CD14-positive monocyte (primary cell): ENCODE measurements around the gene ZNF385C. TPM values are rescaled to one million over a fixed set of nuclear protein-coding genes. Genes with fewer than 3 reads are reported as not detected.

Experiments used
- DNase-seq, 3 donors: peaks; one replicate each; pipeline ENCODE4 v3.0.0-alpha.2; 2011 to 2022
- H2AFZ ChIP-seq: 2 replicates; pipeline ENCODE4 v1.6.0; 2012; ENCODE audit warnings: mild to moderate bottlenecking, low read depth, low read length, inconsistent platforms; ENCODE audit not compliant: insufficient read depth, poor library complexity, severe bottlenecking
- H3K27ac ChIP-seq, 2 donors: 1 replicate in 1 of 2; 2 replicates in 1 of 2; pipeline ENCODE4 v1.5.1; 2012 to 2013; ENCODE audit warnings: low read length in 2 of 2, control low read depth in 1 of 2, inconsistent platforms in 1 of 2, low read depth in 1 of 2, mild to moderate bottlenecking in 1 of 2
- H3K27me3 ChIP-seq, 2 donors: one replicate each; pipeline versions ENCODE4 v1.6.0 to v1.6.1; 2011 to 2013; ENCODE audit warnings: low read length in 2 of 2; ENCODE audit not compliant: control insufficient read depth in 2 of 2, insufficient read depth in 2 of 2
- H3K36me3 ChIP-seq, 2 donors: replicated peaks in 1 of 2; 1 replicate in 1 of 2; 2 replicates in 1 of 2; pipeline versions ENCODE4 v1.5.1 to v1.6.1; 2012 to 2013; ENCODE audit warnings: low read length in 2 of 2, control low read depth in 1 of 2, inconsistent platforms in 1 of 2, mild to moderate bottlenecking in 1 of 2; ENCODE audit not compliant: insufficient read depth in 2 of 2, control insufficient read depth in 1 of 2
- H3K4me1 ChIP-seq, 2 donors: 1 replicate in 1 of 2; 2 replicates in 1 of 2; pipeline versions ENCODE4 v1.5.1 to v1.6.1; 2012 to 2013; ENCODE audit warnings: low read length in 2 of 2, control low read depth in 1 of 2, inconsistent platforms in 1 of 2, mild to moderate bottlenecking in 1 of 2, moderate library complexity in 1 of 2; ENCODE audit not compliant: insufficient read depth in 2 of 2, control insufficient read depth in 1 of 2
- H3K4me2 ChIP-seq: replicated peaks from 2 replicates; pipeline ENCODE3; 2012; ENCODE audit warnings: low read length, moderate library complexity, mild to moderate bottlenecking; ENCODE audit not compliant: poor library complexity, severe bottlenecking; ENCODE audit errors: extremely low read depth
- H3K4me3 ChIP-seq, 3 experiments: fragments of 200-600 bp in 1 of 3; sonication (generic) in 1 of 3; replicated peaks in 1 of 3; 1 replicate in 2 of 3; 2 replicates in 1 of 3; pipeline ENCODE4 v1.5.1; 2011 to 2013; ENCODE audit warnings: low read length in 3 of 3, mild to moderate bottlenecking in 3 of 3, control low read depth in 2 of 3, low read depth in 2 of 3, inconsistent platforms in 1 of 3, moderate library complexity in 1 of 3
- H3K79me2 ChIP-seq: 2 replicates; pipeline ENCODE4 v1.6.0; 2012; ENCODE audit warnings: mild to moderate bottlenecking, control low read depth, inconsistent platforms, low read length, moderate library complexity; ENCODE audit not compliant: insufficient read depth
- H3K9ac ChIP-seq: 2 replicates; pipeline ENCODE4 v1.6.0; 2017; ENCODE audit warnings: low read length, mild to moderate bottlenecking; ENCODE audit not compliant: insufficient read depth, poor library complexity, severe bottlenecking
- H3K9me3 ChIP-seq, 2 donors: replicated peaks in 1 of 2; 1 replicate in 1 of 2; 2 replicates in 1 of 2; pipeline versions ENCODE4 v1.5.1 to v1.6.1; 2012 to 2013; ENCODE audit warnings: low read length in 2 of 2, control low read depth in 1 of 2; ENCODE audit not compliant: control insufficient read depth in 1 of 2, insufficient read depth in 1 of 2
- H4K20me1 ChIP-seq: 2 replicates; pipeline ENCODE4 v1.6.0; 2012; ENCODE audit warnings: mild to moderate bottlenecking, low read length, control low read depth, moderate library complexity; ENCODE audit not compliant: insufficient read depth
- H3K27ac Mint-ChIP-seq, 7 donors: one replicate each; pipeline ENCODE4 v1.8.0; 2020; ENCODE audit warnings: mild to moderate bottlenecking in 7 of 7, mixed read lengths in 7 of 7, moderate library complexity in 6 of 7, inconsistent platforms in 2 of 7
- H3K27me3 Mint-ChIP-seq, 3 donors: one replicate each; pipeline ENCODE4 v1.8.0; 2021 to 2022; ENCODE audit warnings: low read depth in 3 of 3, mild to moderate bottlenecking in 3 of 3, mixed read lengths in 3 of 3, moderate library complexity in 3 of 3, inconsistent platforms in 1 of 3
- H3K36me3 Mint-ChIP-seq, 2 donors: one replicate each; pipeline ENCODE4 v1.8.0; 2020; ENCODE audit warnings: mixed read lengths in 2 of 2, inconsistent platforms in 1 of 2, mild to moderate bottlenecking in 1 of 2
- H3K4me1 Mint-ChIP-seq: one replicate; pipeline ENCODE4 v1.8.0; 2020; ENCODE audit warnings: mild to moderate bottlenecking, mixed read lengths
- H3K4me3 Mint-ChIP-seq, 2 donors: one replicate each; pipeline ENCODE4 v1.8.0; 2020; ENCODE audit warnings: mild to moderate bottlenecking in 2 of 2, mixed read lengths in 2 of 2, moderate library complexity in 1 of 2
- H3K9me3 Mint-ChIP-seq, 7 donors: one replicate each; pipeline ENCODE4 v1.8.0; 2020 to 2022; ENCODE audit warnings: mixed read lengths in 7 of 7, mild to moderate bottlenecking in 6 of 7, moderate library complexity in 6 of 7, inconsistent platforms in 2 of 7
- CTCF ChIP-seq: fragments of 200-600 bp; IDR thresholded peaks from one replicate; pipeline ENCODE4 v1.8.0; 2022; ENCODE audit warnings: antibody characterized with exemption, mild to moderate bottlenecking
- WGBS: methylation state at CpG from one replicate; pipeline ENCODE4 v1.1.5; 2013; ENCODE audit warnings: missing lambda C conversion rate; ENCODE audit not compliant: insufficient coverage; 5-methylcytosine and 5-hydroxymethylcytosine counted together
- intact Hi-C, 2 donors: fragments of 100-400 bp; cut with micrococcal nuclease; formaldehyde crosslinking; loops; one replicate each; pipeline versions ENCODE4 v1.15.0 to v1.15.1; 2023
- polyA plus RNA-seq, 3 donors: library from polyadenylated mRNA; depleted of rRNA in 1 of 3; unstranded in 2 of 3; stranded (reverse) in 1 of 3; fragments of 300-500 nt in 2 of 3; fragments of >200 nt in 1 of 3; fragmentation: Illumina TruSeq in 2 of 3; gene quantifications; 1 replicate in 2 of 3; 2 replicates in 1 of 3; pipeline ENCODE4 v1.2.3, GENCODE V29; 2012 to 2021

Gene ZNF385C
- polyA plus RNA-seq, 3 donors = 0.09 to 0.55 TPM; not detected in 1

- 98% methylated on average over 7 of the region's 12 CpGs for WGBS
- Histone ChIP-seq H4K20me1 (no peaks in the 10 kb centered on the region), H3K4me2 (no peak overlapping the region), H3K27me3 (peaks cover 0 to 2% of the 10 kb centered on the region in 2 donors), H2AFZ (no peak overlapping the region), H3K4me3 (no peak overlapping the region), H3K4me1 (peaks cover 9 to 12% of the 10 kb centered on the region in 2 donors), H3K9ac (no peak overlapping the region), H3K27ac (no peak overlapping the region), H3K79me2 (no peaks in the 10 kb centered on the region), H3K9me3 (no peaks in the 10 kb centered on the region), H3K36me3 (no peaks in the 10 kb centered on the region)
- TF ChIP-seq CTCF = no peak
- DNase-seq = no peak
- Mint-ChIP-seq H3K27me3 (peaks cover 9 to 19% (median 13%) of the 10 kb centered on the region in 3 donors), H3K9me3 (peaks cover 0 to 4% (median 0%) of the 10 kb centered on the region in 7 donors), H3K27ac (no peak overlapping the region), H3K4me3 (no peak overlapping the region), H3K4me1 (peaks cover 14% of the 10 kb centered on the region), H3K36me3 (no peaks in the 10 kb centered on the region)
- intact Hi-C loops = no loop called here
Observed at GRCh38 chr17:42047343-42047742, 50.9 kb downstream of the ZNF385C start.

GRCh38 chr17:42045719-42046118 lies 52.6 kb downstream of the ZNF385C start:
- Histone ChIP-seq H2AFZ (no peak overlapping the region), H3K9me3 (no peaks in the 10 kb centered on the region), H4K20me1 (no peaks in the 10 kb centered on the region), H3K27me3 (no peaks in the 10 kb centered on the region), H3K79me2 (no peaks in the 10 kb centered on the region), H3K9ac (no peak overlapping the region), H3K4me3 (no peak overlapping the region), H3K4me1 (peaks cover 5 to 7% of the 10 kb centered on the region in 2 donors), H3K4me2 (no peak overlapping the region), H3K36me3 (no peaks in the 10 kb centered on the region), H3K27ac (no peak overlapping the region)
- H3K9me3 Mint-ChIP-seq = peaks cover 0 to 1% (median 0%) of the 10 kb centered on the region in 7 donors
- no peak overlapping the region for H3K27ac Mint-ChIP-seq
- no peak for TF ChIP-seq CTCF
- 90% methylated on average over 1 of the region's 1 CpG for WGBS
- no peak for DNase-seq
- no peaks in the 10 kb centered on the region for H3K36me3 Mint-ChIP-seq
- H3K4me3 Mint-ChIP-seq = no peak overlapping the region
- peaks cover 3 to 6% (median 6%) of the 10 kb centered on the region in 3 donors for H3K27me3 Mint-ChIP-seq
- H3K4me1 Mint-ChIP-seq = peaks cover 9% of the 10 kb centered on the region
- intact Hi-C loops = no loop called here
